Measurements from ENCODE around the gene CMTM7. TPM values are rescaled to one million over a fixed set of nuclear protein-coding genes. Genes with fewer than 3 reads are reported as not detected.

CMTM7 gene
- total and polyA plus RNA-seq, 10 of the 15 experiments (the other 5 are each of a cell fraction or from before 2014, with no cell fraction given): 3.7 to 36.4 (median 14.7) TPM

DNA sequence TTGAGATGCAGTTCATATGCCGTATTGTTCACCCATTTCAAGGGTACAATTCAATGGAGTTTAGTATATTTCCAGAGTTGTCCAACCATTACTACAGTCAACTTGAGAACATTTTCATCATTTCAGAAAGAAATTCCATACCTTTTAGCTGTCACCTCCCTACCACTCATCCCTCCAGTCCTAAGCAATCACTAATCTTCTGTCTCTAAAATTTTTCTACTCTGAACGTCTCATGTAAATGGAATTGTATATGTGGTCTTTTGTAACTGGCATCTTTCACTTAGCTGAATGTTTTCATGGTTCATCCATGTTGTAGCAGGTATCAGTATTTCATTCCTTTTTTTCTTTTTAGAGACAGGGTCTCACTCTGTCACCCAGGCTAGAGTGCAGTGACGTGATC is 51.1 kb downstream of the CMTM7 start:
- in situ Hi-C loops (cut with MboI): no loop called here
- Histone ChIP-seq H3K4me3 (no peak overlapping the region), H3K27me3 (replicated peaks in 1 of 2; ENCODE audit: control insufficient read depth in 2 of 2, insufficient read depth in 2 of 2, low read length in 1 of 2) (peaks cover 0 to 3% of the 10 kb centered on the region in 2 experiments; a peak in 1 of 4 replicates), H3K27ac (ENCODE audit: control insufficient read depth, insufficient read depth) (no peak overlapping the region), H3K4me1 (ENCODE audit: control insufficient read depth, insufficient read depth, low read length) (peaks cover 32% of the 10 kb centered on the region), H3K79me2 (ENCODE audit: control insufficient read depth, insufficient read depth, low read length) (no peaks in the 10 kb centered on the region), H3K9me3 (replicated peaks; ENCODE audit: control insufficient read depth, insufficient read depth, low read length) (no peaks in the 10 kb centered on the region; the same call in 1 of the 3 replicates), H2AFZ (ENCODE audit: control insufficient read depth, low read depth, low read length) (no peak overlapping the region), H3K36me3 (ENCODE audit: control insufficient read depth in 2 of 2, insufficient read depth in 2 of 2, low read length in 1 of 2) (no peaks in the 10 kb centered on the region), H3K4me2 (ENCODE audit: control insufficient read depth, insufficient read depth) (no peak overlapping the region), H4K20me1 (ENCODE audit: control insufficient read depth, insufficient read depth) (no peaks in the 10 kb centered on the region), H3K9ac (ENCODE audit: control insufficient read depth, insufficient read depth, low read length) (no peak overlapping the region)
- no TSS peak for BruUV-seq (replicated peaks)
- no peak for ATAC-seq
- POLR2A ChIA-PET: interaction anchor here (0.6 to 8.6 kb wide), 2 partner anchors 18 to 42 kb away, joined by 6 to 158 read pairs; no protein-coding TSS in a partner anchor
- FAIRE-seq: no peak
- CTCF ChIA-PET: interaction anchor here (0.8 to 8.1 kb wide), 5 partner anchors 9 to 43 kb away, joined by 3 to 41 read pairs (median 3); no protein-coding TSS in a partner anchor
- 75% methylated on average over 3 of the region's 3 CpGs for WGBS (ENCODE audit: insufficient coverage, insufficient replicate concordance, low lambda C conversion rate, missing lambda C conversion rate)
- RAD21 ChIA-PET (ENCODE audit: unreplicated experiment): interaction anchor here (0.9 to 8.0 kb wide), 4 partner anchors 13 to 68 kb away, joined by 4 to 66 read pairs (median 36); no protein-coding TSS in a partner anchor
- intact Hi-C loops (cut with micrococcal nuclease; ENCODE audit: unreplicated experiment): no loop called here
- SMC1A ChIA-PET (ENCODE audit: uncharacterized antibody, unreplicated experiment): interaction anchor here (0.7 to 14.2 kb wide), 6 partner anchors 9 to 113 kb away, joined by 4 to 307 read pairs (median 32); no protein-coding TSS in a partner anchor
- DNase-seq (ENCODE audit: low read depth, low spot score): no peak
- TF ChIP-seq SUZ12 (IDR thresholded peaks at IDR 0.05; ENCODE audit: unreplicated experiment): no peak
- TF ChIP-seq CREB1 (IDR thresholded peaks at IDR 0.05; ENCODE audit: low read depth): no peak
- no peak for TF ChIP-seq ZBTB11 (CRISPR knock-in tag; IDR thresholded peaks at IDR 0.05)
- TF ChIP-seq, protein P1, sequence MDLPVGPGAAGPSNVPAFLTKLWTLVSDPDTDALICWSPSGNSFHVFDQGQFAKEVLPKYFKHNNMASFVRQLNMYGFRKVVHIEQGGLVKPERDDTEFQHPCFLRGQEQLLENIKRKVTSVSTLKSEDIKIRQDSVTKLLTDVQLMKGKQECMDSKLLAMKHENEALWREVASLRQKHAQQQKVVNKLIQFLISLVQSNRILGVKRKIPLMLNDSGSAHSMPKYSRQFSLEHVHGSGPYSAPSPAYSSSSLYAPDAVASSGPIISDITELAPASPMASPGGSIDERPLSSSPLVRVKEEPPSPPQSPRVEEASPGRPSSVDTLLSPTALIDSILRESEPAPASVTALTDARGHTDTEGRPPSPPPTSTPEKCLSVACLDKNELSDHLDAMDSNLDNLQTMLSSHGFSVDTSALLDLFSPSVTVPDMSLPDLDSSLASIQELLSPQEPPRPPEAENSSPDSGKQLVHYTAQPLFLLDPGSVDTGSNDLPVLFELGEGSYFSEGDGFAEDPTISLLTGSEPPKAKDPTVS (IDR thresholded peaks at IDR 0.05; ENCODE audit: low read depth, low read length): no peak
- no peak for TF ChIP-seq DPF2 (IDR thresholded peaks at IDR 0.05)
- TF ChIP-seq SPI1 (IDR thresholded peaks at IDR 0.05; ENCODE audit: borderline replicate concordance, insufficient read depth, low read depth, low read length): no peak
- no peak for TF ChIP-seq BHLHE40 (IDR thresholded peaks at IDR 0.05; ENCODE audit: borderline replicate concordance in 1 of 2, low read depth in 2 of 2, low read length in 1 of 2)
- no peak for TF ChIP-seq CBFB (IDR thresholded peaks at IDR 0.05; ENCODE audit: low read depth)
- TF ChIP-seq SMAD5 (IDR thresholded peaks at IDR 0.05; ENCODE audit: low read depth): no peak
- TF ChIP-seq, protein P2, sequence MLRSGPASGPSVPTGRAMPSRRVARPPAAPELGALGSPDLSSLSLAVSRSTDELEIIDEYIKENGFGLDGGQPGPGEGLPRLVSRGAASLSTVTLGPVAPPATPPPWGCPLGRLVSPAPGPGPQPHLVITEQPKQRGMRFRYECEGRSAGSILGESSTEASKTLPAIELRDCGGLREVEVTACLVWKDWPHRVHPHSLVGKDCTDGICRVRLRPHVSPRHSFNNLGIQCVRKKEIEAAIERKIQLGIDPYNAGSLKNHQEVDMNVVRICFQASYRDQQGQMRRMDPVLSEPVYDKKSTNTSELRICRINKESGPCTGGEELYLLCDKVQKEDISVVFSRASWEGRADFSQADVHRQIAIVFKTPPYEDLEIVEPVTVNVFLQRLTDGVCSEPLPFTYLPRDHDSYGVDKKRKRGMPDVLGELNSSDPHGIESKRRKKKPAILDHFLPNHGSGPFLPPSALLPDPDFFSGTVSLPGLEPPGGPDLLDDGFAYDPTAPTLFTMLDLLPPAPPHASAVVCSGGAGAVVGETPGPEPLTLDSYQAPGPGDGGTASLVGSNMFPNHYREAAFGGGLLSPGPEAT (IDR thresholded peaks at IDR 0.05; ENCODE audit: low read depth): no peak
- TF ChIP-seq SREBF1 (IDR thresholded peaks at IDR 0.05; ENCODE audit: low read length): no peak
- no peak for TF ChIP-seq WRNIP1 (IDR thresholded peaks at IDR 0.05; ENCODE audit: borderline replicate concordance, low read depth, low read length)
- TF ChIP-seq, protein P3, sequence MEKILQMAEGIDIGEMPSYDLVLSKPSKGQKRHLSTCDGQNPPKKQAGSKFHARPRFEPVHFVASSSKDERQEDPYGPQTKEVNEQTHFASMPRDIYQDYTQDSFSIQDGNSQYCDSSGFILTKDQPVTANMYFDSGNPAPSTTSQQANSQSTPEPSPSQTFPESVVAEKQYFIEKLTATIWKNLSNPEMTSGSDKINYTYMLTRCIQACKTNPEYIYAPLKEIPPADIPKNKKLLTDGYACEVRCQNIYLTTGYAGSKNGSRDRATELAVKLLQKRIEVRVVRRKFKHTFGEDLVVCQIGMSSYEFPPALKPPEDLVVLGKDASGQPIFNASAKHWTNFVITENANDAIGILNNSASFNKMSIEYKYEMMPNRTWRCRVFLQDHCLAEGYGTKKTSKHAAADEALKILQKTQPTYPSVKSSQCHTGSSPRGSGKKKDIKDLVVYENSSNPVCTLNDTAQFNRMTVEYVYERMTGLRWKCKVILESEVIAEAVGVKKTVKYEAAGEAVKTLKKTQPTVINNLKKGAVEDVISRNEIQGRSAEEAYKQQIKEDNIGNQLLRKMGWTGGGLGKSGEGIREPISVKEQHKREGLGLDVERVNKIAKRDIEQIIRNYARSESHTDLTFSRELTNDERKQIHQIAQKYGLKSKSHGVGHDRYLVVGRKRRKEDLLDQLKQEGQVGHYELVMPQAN (conservative IDR thresholded peaks at IDR 0.05): no peak
